GM23248 (cell line): ENCODE results near the gene CABCOCO1.

Experiments
- EZH2 ChIP-seq: fragments of 200-600 bp; sonication (generic); IDR thresholded peaks from 2 replicates; pipeline ENCODE4 v1.6.1; 2018; ENCODE audit warnings: antibody characterized with exemption, mild to moderate bottlenecking; ENCODE audit not compliant: insufficient read depth, poor library complexity, severe bottlenecking
- EZH2phosphoT487 ChIP-seq: fragments of 200-600 bp; sonication (generic); IDR thresholded peaks from 2 replicates; pipeline ENCODE4 v1.6.1; 2018; ENCODE audit warnings: antibody characterized with exemption, moderate library complexity, mild to moderate bottlenecking, low read depth; ENCODE audit not compliant: insufficient read depth

DNA sequence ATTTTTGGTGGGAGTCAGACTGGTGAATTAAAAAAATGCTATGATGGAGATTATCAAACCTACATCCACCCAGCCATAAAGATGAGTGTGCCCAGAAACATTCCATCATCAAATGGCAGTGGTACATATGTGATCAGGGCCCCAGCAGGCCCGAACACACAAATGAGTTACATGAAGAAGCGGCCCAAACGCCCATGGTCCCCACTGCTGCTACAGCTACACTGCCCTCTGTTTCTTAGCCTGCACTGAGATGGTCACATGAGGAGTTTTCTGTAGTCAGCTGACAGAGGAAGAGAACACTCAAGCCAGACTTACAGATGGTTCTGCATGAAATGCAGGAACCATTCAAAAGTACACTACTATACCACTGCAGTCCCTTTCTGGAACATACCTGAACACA lies 142.4 kb downstream of the CABCOCO1 start:
- TF ChIP-seq EZH2phosphoT487 (no peak), EZH2 (no peak)
